ENCODE data around the gene DDX10. TPM values are rescaled to one million over a fixed set of nuclear protein-coding genes. Genes with fewer than 3 reads are reported as not detected.

Gene DDX10
- total RNA-seq: 10 to 100 TPM; 16.5 to 24.0 TPM
- 10 to 100 TPM; 23.9 to 32.8 (median 30.3) TPM for polyA plus RNA-seq (ENCODE audit: insufficient read length in 6 of 6)
- long read RNA-seq, donor 1, partial matches to known transcripts: 0 of 2 reads
- long read RNA-seq, donor 1, other reads (novel, unspliced or antisense): 0 of 2 reads
- long read RNA-seq, donor 2: 0 reads
- long read RNA-seq, donor 3, partial matches to known transcripts: 0 of 3 reads
- long read RNA-seq, donor 3, other reads (novel, unspliced or antisense): 0 of 3 reads
- long read RNA-seq, donor 4, partial matches to known transcripts: 6 of 7 reads
- long read RNA-seq, donor 4, other reads (novel, unspliced or antisense): 1 of 7 reads
- long read RNA-seq, donor 5: 0 reads
- long read RNA-seq, donor 6, full-length matches to known transcripts: 4 of 4 reads
- long read RNA-seq, donor 6, partial matches to known transcripts: 0 of 4 reads
- long read RNA-seq, donor 6, other reads (novel, unspliced or antisense): 0 of 4 reads
- long read RNA-seq, donor 7, partial matches to known transcripts: 10 of 10 reads
- long read RNA-seq, donor 7, other reads (novel, unspliced or antisense): 0 of 10 reads
- long read RNA-seq, donor 8: 0 reads
- long read RNA-seq, donor 9: 0 reads
- long read RNA-seq, donor 10, partial matches to known transcripts: 2 of 3 reads
- long read RNA-seq, donor 10, other reads (novel, unspliced or antisense): 1 of 3 reads
- long read RNA-seq, donor 11, full-length matches to known transcripts: 1 of 1 reads
- long read RNA-seq, donor 11, partial matches to known transcripts: 0 of 1 reads
- long read RNA-seq, donor 11, other reads (novel, unspliced or antisense): 0 of 1 reads
- long read RNA-seq, donor 12, full-length matches to known transcripts: 4 of 4 reads
- long read RNA-seq, donor 12, partial matches to known transcripts: 0 of 4 reads
- long read RNA-seq, donor 12, other reads (novel, unspliced or antisense): 0 of 4 reads

DNA sequence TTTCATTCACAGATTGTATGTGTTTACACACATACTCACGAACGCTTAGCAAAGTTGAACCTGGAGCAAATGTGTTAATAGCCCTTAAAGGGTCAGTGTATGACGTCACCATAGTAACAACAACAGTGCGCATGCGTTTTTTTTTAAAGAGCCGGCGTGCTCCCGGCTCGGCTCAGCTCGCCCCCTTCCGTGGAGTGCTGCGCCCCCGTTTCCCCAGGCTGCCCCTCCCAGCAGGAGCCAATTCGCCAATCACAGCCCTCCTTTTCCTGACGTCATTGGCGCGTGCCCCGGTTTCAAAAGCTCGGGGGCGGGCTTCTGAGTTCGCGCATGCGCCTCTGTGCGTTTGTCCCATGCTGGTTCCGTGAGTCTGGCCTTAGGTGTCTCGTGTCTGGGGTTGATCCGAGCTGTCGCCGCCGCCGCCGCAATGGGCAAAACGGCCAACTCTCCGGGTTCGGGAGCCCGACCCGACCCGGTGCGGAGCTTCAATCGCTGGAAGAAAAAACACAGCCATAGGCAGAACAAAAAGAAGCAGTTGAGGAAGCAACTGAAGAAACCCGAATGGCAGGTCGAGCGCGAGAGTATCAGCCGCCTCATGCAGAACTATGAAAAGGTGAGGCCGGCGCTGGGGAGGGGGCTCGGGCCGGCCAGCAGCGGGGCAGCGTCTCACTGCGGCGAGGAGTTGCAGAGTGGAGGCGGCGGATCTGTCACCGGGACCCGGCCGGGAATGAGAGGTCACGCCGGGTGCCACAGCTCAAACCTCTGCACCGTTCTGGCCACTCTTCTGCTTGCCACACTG, at the start of gene DDX10:
DDX10 (plus strand) TSS at position 340 of the 796 bp plus-strand sequence; CDS start at position 425, 85 bp downstream.
- peak; percentile 96 to 99 (median 98) for DNase-seq
- ATAC-seq: peak; percentile 99
- Histone ChIP-seq H3K4me1 (peaks cover 5 to 36% of the 10 kb centered on the region in 2 donors), H3K4me3 (peak within 1 kb of the TSS; percentile 70 to 85), H3K27me3 (no peaks in the 10 kb centered on the region), H3K27ac (peak within 1 kb of the TSS; percentile 31 to 40), H3K36me3 (no peaks in the 10 kb centered on the region), H3K9me3 (no peaks in the 10 kb centered on the region)
- TF ChIP-seq, protein P1, sequence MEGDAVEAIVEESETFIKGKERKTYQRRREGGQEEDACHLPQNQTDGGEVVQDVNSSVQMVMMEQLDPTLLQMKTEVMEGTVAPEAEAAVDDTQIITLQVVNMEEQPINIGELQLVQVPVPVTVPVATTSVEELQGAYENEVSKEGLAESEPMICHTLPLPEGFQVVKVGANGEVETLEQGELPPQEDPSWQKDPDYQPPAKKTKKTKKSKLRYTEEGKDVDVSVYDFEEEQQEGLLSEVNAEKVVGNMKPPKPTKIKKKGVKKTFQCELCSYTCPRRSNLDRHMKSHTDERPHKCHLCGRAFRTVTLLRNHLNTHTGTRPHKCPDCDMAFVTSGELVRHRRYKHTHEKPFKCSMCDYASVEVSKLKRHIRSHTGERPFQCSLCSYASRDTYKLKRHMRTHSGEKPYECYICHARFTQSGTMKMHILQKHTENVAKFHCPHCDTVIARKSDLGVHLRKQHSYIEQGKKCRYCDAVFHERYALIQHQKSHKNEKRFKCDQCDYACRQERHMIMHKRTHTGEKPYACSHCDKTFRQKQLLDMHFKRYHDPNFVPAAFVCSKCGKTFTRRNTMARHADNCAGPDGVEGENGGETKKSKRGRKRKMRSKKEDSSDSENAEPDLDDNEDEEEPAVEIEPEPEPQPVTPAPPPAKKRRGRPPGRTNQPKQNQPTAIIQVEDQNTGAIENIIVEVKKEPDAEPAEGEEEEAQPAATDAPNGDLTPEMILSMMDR (IDR thresholded peaks at IDR 0.05): no peak
- intact Hi-C loops (cut with DNase I): no loop called here

DNA sequence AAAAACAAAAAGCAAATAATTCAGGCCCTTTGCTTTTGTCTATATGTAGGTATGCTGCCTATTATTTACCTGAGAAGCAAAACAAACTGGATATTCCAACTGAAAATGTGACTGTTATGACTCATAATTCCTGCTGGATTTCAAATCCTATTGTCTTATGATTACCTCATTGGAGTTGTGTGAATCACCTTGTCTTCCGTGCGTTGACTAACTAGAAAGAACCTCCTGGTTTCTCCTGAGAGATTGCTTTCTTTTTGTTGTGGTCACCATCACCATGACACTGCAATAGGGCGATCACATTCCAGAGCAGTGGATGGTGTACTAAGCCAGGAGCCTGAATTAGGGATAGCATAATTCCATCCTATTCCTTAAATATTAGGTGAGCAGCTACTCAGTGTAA, 48.3 kb upstream of the DDX10 start:
- DNase-seq: no peak
- H3K27ac ChIP-seq: no peak overlapping the region
- no peaks in the 10 kb centered on the region for H3K27me3 ChIP-seq
- H3K36me3 ChIP-seq: no peaks in the 10 kb centered on the region
- ATAC-seq: peak; percentile 53
- intact Hi-C loops (cut with DNase I): no loop called here
- no peaks in the 10 kb centered on the region for H3K9me3 ChIP-seq
- no peaks in the 10 kb centered on the region for H3K4me1 ChIP-seq
- TF ChIP-seq, protein P1 (IDR thresholded peaks at IDR 0.05): no peak
- no peak overlapping the region for H3K4me3 ChIP-seq

DNA sequence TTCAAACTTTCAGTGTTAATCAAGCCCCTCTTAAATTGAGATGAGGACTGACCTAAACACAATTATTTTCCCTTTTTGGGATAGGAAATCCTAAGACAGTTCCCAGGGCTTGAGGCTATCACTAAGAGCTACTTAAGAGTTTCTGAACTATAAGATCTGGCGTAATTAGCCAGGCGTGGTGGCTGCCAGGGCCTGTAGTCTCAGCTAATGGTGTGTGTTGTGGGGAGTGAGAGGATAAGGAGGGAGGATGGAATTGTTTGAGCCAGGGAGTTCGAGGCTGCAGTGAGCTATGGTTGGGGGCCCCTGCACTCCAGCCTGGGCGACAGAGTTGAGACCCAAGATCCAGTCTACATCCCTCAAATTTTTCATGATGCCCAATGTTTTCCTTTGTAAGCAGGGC, 47.8 kb upstream of the DDX10 start:
- Histone ChIP-seq H3K9me3 (no peaks in the 10 kb centered on the region), H3K27ac (no peak overlapping the region), H3K27me3 (no peaks in the 10 kb centered on the region), H3K4me1 (no peaks in the 10 kb centered on the region), H3K4me3 (no peak overlapping the region), H3K36me3 (no peaks in the 10 kb centered on the region)
- intact Hi-C loops (cut with DNase I): no loop called here
- ATAC-seq (no peak), DNase-seq (no peak)
- TF ChIP-seq, protein P1 (IDR thresholded peaks at IDR 0.05): no peak

DNA sequence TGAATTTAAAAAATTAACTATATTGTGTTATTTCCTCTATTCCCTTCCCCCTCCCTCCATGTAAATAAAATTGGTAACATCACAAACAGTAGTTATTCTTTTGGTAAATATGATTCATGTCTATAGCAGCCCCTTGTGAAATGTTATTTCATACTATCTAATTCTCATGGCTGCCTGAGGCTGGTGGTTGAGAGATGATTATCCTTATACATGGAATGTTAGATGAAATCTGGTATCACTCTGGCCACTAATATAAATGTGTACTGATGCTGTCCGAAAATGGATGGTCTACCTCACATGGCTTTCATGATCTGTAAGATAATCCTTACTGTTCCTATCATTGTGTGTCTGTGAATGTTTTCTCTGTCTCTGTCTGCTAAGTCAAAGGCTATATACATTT, 46.3 kb upstream of the DDX10 start:
- ATAC-seq (no peak), DNase-seq (no peak)
- no peaks in the 10 kb centered on the region for H3K4me1 ChIP-seq
- no peaks in the 10 kb centered on the region for H3K27me3 ChIP-seq
- H3K27ac ChIP-seq: no peak overlapping the region
- no peak overlapping the region for H3K4me3 ChIP-seq
- H3K9me3 ChIP-seq: no peaks in the 10 kb centered on the region
- intact Hi-C loops (cut with DNase I): no loop called here
- TF ChIP-seq, protein P1 (IDR thresholded peaks at IDR 0.05): no peak
- H3K36me3 ChIP-seq: no peaks in the 10 kb centered on the region

Measured in left lung (tissue), 14 donors.